BE2C (cell line): Measurements from ENCODE around the gene CDHR5.
"Not testable (repeated sequence)": the region's sequence is repeated elsewhere in the genome, so short reads cannot be mapped to it uniquely, and the experiment has no call there.

ENCODE experiments used
- DNase-seq: peaks from one replicate; pipeline ENCODE4 v3.0.0-alpha.2; 2020
- H3K27me3 ChIP-seq: fragments of 250-450 bp; sonication (Bioruptor Pico); 2 replicates; pipeline ENCODE4 v1.5.1; 2020; ENCODE audit warnings: mild to moderate bottlenecking
- H3K36me3 ChIP-seq: fragments of 250-450 bp; sonication (Bioruptor Pico); 2 replicates; pipeline ENCODE4 v1.5.1; 2020; ENCODE audit warnings: mild to moderate bottlenecking
- H3K4me1 ChIP-seq: fragments of 250-450 bp; sonication (Bioruptor Pico); 2 replicates; pipeline ENCODE4 v1.5.1; 2020
- H3K4me3 ChIP-seq: 2 replicates; pipeline ENCODE4 v1.5.1; 2011; ENCODE audit warnings: low read depth, low read length
- H3K9me3 ChIP-seq: fragments of 250-450 bp; sonication (Bioruptor Pico); 2 replicates; pipeline ENCODE4 v1.5.1; 2020
- CTCF ChIP-seq: IDR thresholded peaks from 2 replicates; pipeline ENCODE4 v1.5.1; 2012; ENCODE audit warnings: mild to moderate bottlenecking, low read depth, low read length

CDHR5 gene

DNA sequence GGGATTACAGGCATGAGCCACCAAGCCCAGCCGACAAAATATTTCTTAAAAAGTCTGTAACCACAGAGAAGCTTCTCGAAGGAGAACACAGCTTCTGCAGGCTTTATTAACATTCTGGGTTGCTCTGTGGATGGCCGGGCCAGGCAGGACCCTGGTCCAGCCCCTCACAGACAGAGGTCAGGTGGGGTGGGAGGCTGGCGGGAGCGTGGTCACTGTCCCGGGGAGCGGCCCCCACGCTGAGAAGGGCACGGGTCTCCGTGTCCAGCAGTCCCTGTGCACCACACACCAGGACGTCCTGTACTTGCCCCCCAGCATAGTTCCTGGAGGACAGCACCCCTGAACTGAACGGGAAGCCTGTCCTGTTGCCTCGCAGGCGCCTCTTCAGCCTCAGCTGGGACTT, 31.7 kb upstream of the CDHR5 start:
- Histone ChIP-seq H3K4me1 (no peaks in the 10 kb centered on the region), H3K27me3 (no peaks in the 10 kb centered on the region), H3K4me3 (no peak overlapping the region), H3K9me3 (no peaks in the 10 kb centered on the region), H3K36me3 (no peaks in the 10 kb centered on the region)
- no peak for TF ChIP-seq CTCF
- no peak for DNase-seq

DNA sequence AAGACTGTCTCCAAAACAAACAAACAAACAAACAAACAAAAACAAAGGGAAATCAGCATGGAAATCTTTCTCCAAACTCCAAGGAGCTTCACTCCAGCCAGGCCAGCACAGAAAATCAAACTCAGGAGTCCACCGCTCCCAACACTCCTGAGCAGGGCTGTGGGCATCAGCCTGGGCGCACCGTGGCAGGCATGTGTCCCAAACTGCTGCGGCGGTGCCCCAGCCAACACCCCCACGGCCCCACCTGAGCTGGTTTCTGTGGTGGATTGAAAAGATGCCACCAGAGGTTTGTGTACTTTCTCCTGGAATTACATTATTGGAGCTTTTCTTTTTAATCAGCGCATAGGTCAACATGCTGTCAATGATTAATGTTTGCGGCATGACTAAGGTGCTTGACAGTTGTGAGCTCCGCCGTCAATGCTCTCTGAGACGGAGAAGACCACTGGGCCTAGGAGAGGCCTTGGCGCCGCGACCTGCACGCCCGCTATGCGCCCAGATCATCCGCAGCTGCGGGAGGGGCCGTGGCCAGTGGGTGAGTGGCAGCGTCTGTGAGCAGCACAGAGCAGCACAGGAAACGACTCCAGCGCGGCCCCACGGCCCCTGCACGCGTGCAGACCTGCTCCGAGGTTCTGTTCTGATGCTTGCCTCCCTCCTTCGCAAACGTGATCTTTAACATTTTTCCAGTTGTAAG, 30.4 kb upstream of the CDHR5 start:
- TF ChIP-seq CTCF: no peak
- no peaks in the 10 kb centered on the region for H3K4me1 ChIP-seq
- H3K36me3 ChIP-seq: no peaks in the 10 kb centered on the region
- no peak overlapping the region for H3K4me3 ChIP-seq
- no peak for DNase-seq
- no peaks in the 10 kb centered on the region for H3K27me3 ChIP-seq
- H3K9me3 ChIP-seq: no peaks in the 10 kb centered on the region

DNA sequence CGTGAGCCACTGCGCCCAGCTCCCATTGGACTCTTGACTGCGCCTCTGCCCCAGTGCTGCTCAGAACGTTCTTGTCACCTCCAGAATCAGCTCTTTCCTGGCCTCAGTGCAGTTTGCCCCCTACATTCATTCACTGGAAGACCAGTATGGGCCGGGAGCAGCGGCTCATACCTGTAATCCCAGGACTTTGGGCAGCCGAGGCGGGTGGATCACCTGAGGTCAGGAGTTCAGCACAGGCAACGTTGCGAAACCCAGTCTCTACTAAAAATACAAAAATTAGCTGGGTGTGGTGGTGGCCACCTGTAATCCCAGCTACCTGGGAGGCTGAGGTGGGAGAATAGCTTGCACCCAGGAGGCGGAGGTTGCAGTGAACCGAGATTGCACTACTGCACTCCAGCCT, 29.7 kb upstream of the CDHR5 start:
- not testable (repeated sequence) for H3K4me1 ChIP-seq, H3K9me3 ChIP-seq, H3K27me3 ChIP-seq, DNase-seq, H3K4me3 ChIP-seq, H3K36me3 ChIP-seq

- TF ChIP-seq CTCF: no peak
- Histone ChIP-seq H3K27me3 (no peaks in the 10 kb centered on the region), H3K4me3 (no peak overlapping the region), H3K36me3 (no peaks in the 10 kb centered on the region), H3K9me3 (no peaks in the 10 kb centered on the region), H3K4me1 (no peaks in the 10 kb centered on the region)
- DNase-seq: no peak
These were observed 29.1 kb upstream of the CDHR5 start for GRCh38 chr11:653837-654236.

DNA sequence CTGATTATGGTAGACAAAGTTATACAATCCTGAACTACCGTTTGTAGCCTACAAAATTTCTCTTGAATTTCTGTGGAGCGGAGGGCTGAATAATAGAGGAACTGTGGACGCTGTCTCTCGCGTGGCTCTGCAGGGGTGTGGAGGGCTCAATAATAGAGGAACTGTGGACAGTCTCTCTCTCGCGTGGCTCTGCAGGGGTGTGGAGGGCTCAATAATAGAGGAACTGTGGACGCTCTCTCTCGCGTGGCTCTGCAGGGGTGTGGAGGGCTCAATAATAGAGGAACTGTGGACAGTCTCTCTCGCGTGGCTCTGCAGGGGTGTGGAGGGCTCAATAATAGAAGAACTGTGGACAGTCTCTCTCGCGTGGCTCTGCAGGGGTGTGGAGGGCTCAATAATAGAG, 28.4 kb upstream of the CDHR5 start:
- not testable (repeated sequence) for DNase-seq, H3K4me1 ChIP-seq, H3K36me3 ChIP-seq, H3K27me3 ChIP-seq, H3K4me3 ChIP-seq, H3K9me3 ChIP-seq

DNA sequence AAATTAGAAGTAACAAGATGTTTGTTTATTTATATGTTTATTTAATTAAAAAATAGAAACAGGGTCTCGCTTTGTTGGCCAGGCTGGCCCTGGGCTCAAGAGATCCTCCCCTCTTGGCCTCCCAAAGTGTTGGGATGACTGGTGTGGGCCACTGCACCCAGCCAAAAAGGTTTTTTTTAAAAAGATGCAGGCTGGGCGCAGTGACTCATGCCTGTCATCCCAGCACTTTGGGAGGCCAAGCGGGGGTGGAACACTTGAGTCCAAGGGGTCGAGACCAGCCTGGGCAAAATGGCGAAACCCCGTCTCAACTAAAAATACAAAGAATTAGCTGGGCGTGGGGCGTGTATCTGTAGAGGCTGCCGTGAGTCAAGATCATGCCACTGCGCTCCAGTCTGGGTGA, 25.7 kb upstream of the CDHR5 start:
- no peak overlapping the region for H3K4me3 ChIP-seq
- H3K9me3 ChIP-seq: no peaks in the 10 kb centered on the region
- TF ChIP-seq CTCF: no peak
- no peak for DNase-seq
- H3K27me3 ChIP-seq: no peaks in the 10 kb centered on the region
- no peaks in the 10 kb centered on the region for H3K36me3 ChIP-seq
- H3K4me1 ChIP-seq: no peaks in the 10 kb centered on the region

- H3K27me3 ChIP-seq, H3K9me3 ChIP-seq, H3K4me3 ChIP-seq, DNase-seq, H3K36me3 ChIP-seq, H3K4me1 ChIP-seq: not testable (repeated sequence)
These were observed 23.0 kb upstream of the CDHR5 start for GRCh38 chr11:647672-648158.

GRCh38 chr11:646214-646613, 21.5 kb upstream of the CDHR5 start:
- no peaks in the 10 kb centered on the region for H3K4me1 ChIP-seq
- H3K27me3 ChIP-seq: no peaks in the 10 kb centered on the region
- no peaks in the 10 kb centered on the region for H3K9me3 ChIP-seq
- no peak for DNase-seq
- H3K4me3 ChIP-seq: no peak overlapping the region
- no peaks in the 10 kb centered on the region for H3K36me3 ChIP-seq
- no peak for TF ChIP-seq CTCF
